ENCODE results near the gene GSTM1.

- no peak for TF ChIP-seq CTCF (IDR thresholded peaks at IDR 0.05)
- TF ChIP-seq EZH2 (IDR thresholded peaks at IDR 0.05; ENCODE audit: borderline replicate concordance, insufficient read depth, low read depth, low read length, poor library complexity, severe bottlenecking) = no peak
These were observed 24.8 kb downstream of the GSTM1 start for GRCh38 chr1:109712321-109712864.
